Measurements from ENCODE around the gene KCNQ2. TPM values are rescaled to one million over a fixed set of nuclear protein-coding genes. Genes with fewer than 3 reads are reported as not detected.

KCNQ2 gene
- total RNA-seq, 1 experiment from 2014 or later, result 0.38 TPM

GRCh38 chr20:63400486-63401210, 71.8 kb downstream of the KCNQ2 start:
- no peaks in the 10 kb centered on the region for H3K36me3 Mint-ChIP-seq (ENCODE audit: insufficient read depth, unreplicated experiment)
- no peak overlapping the region for H3K27ac Mint-ChIP-seq (ENCODE audit: unreplicated experiment)
- no peaks in the 10 kb centered on the region for H3K4me1 Mint-ChIP-seq (ENCODE audit: low read depth, unreplicated experiment)
- TF ChIP-seq CTCF (IDR thresholded peaks at IDR 0.05; ENCODE audit: unreplicated experiment), result no peak
- no peak overlapping the region for H3K4me3 Mint-ChIP-seq (ENCODE audit: low read depth, unreplicated experiment)
- intact Hi-C loops (cut with micrococcal nuclease; ENCODE audit: unreplicated experiment), result no loop called here
- no peak for DNase-seq
- peaks cover 100% of the 10 kb centered on the region for H3K27me3 Mint-ChIP-seq (ENCODE audit: unreplicated experiment)
- CTCF ChIA-PET, result no interaction called here
- BruUV-seq (replicated peaks), result no TSS peak
- no peaks in the 10 kb centered on the region for H3K9me3 Mint-ChIP-seq (ENCODE audit: low read depth, unreplicated experiment)

GRCh38 chr20:63399596-63400375, 72.7 kb downstream of the KCNQ2 start:
- no peak for TF ChIP-seq CTCF (IDR thresholded peaks at IDR 0.05; ENCODE audit: unreplicated experiment)
- Mint-ChIP-seq H3K27me3 (ENCODE audit: unreplicated experiment) (peaks cover 100% of the 10 kb centered on the region), H3K4me3 (ENCODE audit: low read depth, unreplicated experiment) (no peak overlapping the region), H3K4me1 (ENCODE audit: low read depth, unreplicated experiment) (no peaks in the 10 kb centered on the region), H3K27ac (ENCODE audit: unreplicated experiment) (no peak overlapping the region), H3K9me3 (ENCODE audit: low read depth, unreplicated experiment) (no peaks in the 10 kb centered on the region), H3K36me3 (ENCODE audit: insufficient read depth, unreplicated experiment) (no peaks in the 10 kb centered on the region)
- CTCF ChIA-PET, result no interaction called here
- no peak for DNase-seq
- BruUV-seq (replicated peaks), result no TSS peak
- intact Hi-C loops (cut with micrococcal nuclease; ENCODE audit: unreplicated experiment), result no loop called here

GRCh38 chr20:63398744-63399514, 73.5 kb downstream of the KCNQ2 start:
- H3K27ac Mint-ChIP-seq (ENCODE audit: unreplicated experiment), result no peak overlapping the region
- no peak for TF ChIP-seq CTCF (IDR thresholded peaks at IDR 0.05; ENCODE audit: unreplicated experiment)
- H3K9me3 Mint-ChIP-seq (ENCODE audit: low read depth, unreplicated experiment), result no peaks in the 10 kb centered on the region
- H3K27me3 Mint-ChIP-seq (ENCODE audit: unreplicated experiment), result peaks cover 100% of the 10 kb centered on the region
- intact Hi-C loops (cut with micrococcal nuclease; ENCODE audit: unreplicated experiment), result no loop called here
- H3K4me3 Mint-ChIP-seq (ENCODE audit: low read depth, unreplicated experiment), result no peak overlapping the region
- no peak for DNase-seq
- no peaks in the 10 kb centered on the region for H3K4me1 Mint-ChIP-seq (ENCODE audit: low read depth, unreplicated experiment)
- CTCF ChIA-PET, result interaction anchor here (0.5 kb wide), 1 partner anchor 269 kb away, joined by 3 read pairs; no protein-coding TSS in a partner anchor
- H3K36me3 Mint-ChIP-seq (ENCODE audit: insufficient read depth, unreplicated experiment), result no peaks in the 10 kb centered on the region
- no TSS peak for BruUV-seq (replicated peaks)

GRCh38 chr20:63397946-63398450, 74.5 kb downstream of the KCNQ2 start:
- intact Hi-C loops (cut with micrococcal nuclease; ENCODE audit: unreplicated experiment), result no loop called here
- Mint-ChIP-seq H3K27ac (ENCODE audit: unreplicated experiment) (no peak overlapping the region), H3K4me1 (ENCODE audit: low read depth, unreplicated experiment) (no peaks in the 10 kb centered on the region), H3K36me3 (ENCODE audit: insufficient read depth, unreplicated experiment) (no peaks in the 10 kb centered on the region), H3K27me3 (ENCODE audit: unreplicated experiment) (peaks cover 100% of the 10 kb centered on the region), H3K9me3 (ENCODE audit: low read depth, unreplicated experiment) (no peaks in the 10 kb centered on the region), H3K4me3 (ENCODE audit: low read depth, unreplicated experiment) (no peak overlapping the region)
- BruUV-seq (replicated peaks), result no TSS peak
- DNase-seq, result no peak
- no peak for TF ChIP-seq CTCF (IDR thresholded peaks at IDR 0.05; ENCODE audit: unreplicated experiment)
- CTCF ChIA-PET, result no interaction called here
